Peyer's patch (tissue), 4 donors: ENCODE data around the gene PDGFD. TPM values are rescaled to one million over a fixed set of nuclear protein-coding genes. Genes with fewer than 3 reads are reported as not detected.

Experiments used
- DNase-seq, 3 donors: peaks; one replicate each; pipeline ENCODE4 v3.0.0-alpha.2; 2017 to 2019
- H3K27ac ChIP-seq, 4 donors: fragments of 200-600 bp; sonication (generic); one replicate each; pipeline ENCODE4 v1.5.1; 2016 to 2019
- H3K27me3 ChIP-seq, 2 donors: fragments of 200-600 bp; sonication (generic); one replicate each; pipeline ENCODE4 v1.5.1; 2019
- H3K36me3 ChIP-seq, 3 donors: fragments of 200-600 bp; sonication (generic); one replicate each; pipeline ENCODE4 v1.5.1; 2016 to 2019
- H3K4me1 ChIP-seq, 4 donors: fragments of 200-600 bp; sonication (generic); one replicate each; pipeline ENCODE4 v1.5.1; 2016 to 2019
- H3K4me3 ChIP-seq, 4 donors: fragments of 200-600 bp; sonication (generic); 1 replicate in 3 of 4; 2 replicates in 1 of 4; pipeline ENCODE4 v1.5.1; 2016 to 2019; ENCODE audit warnings: mild to moderate bottlenecking in 1 of 4
- H3K9me3 ChIP-seq, 4 donors: fragments of 200-600 bp; sonication (generic); one replicate each; pipeline ENCODE4 v1.5.1; 2016 to 2019; ENCODE audit warnings: mild to moderate bottlenecking in 1 of 4
- CTCF ChIP-seq, 6 experiments: fragments of 450-650 bp in 4 of 6; fragments of 200-600 bp in 2 of 6; sonication (generic) in 1 of 6; IDR thresholded peaks; one replicate each; pipeline ENCODE4 v1.5.1; 2017 to 2019; ENCODE audit warnings: antibody characterized with exemption in 6 of 6, mild to moderate bottlenecking in 3 of 6, moderate library complexity in 1 of 6
- POLR2A ChIP-seq, 2 donors: fragments of 450-650 bp; IDR thresholded peaks; one replicate each; pipeline ENCODE4 v1.5.1; 2017; ENCODE audit warnings: antibody characterized with exemption in 2 of 2, mild to moderate bottlenecking in 2 of 2, moderate library complexity in 2 of 2
- total RNA-seq, 4 donors: library from RNA; depleted of rRNA; stranded (reverse); fragments of >200 nt; gene quantifications; one replicate each; pipeline ENCODE4 v1.1.0, GENCODE V29; 2016

PDGFD gene
- total RNA-seq, 4 donors from 2014 or later: 0.83 to 1.9 (median 1.7) TPM

- H3K4me3 ChIP-seq: no peak overlapping the region
- DNase-seq: no peak
- TF ChIP-seq POLR2A (IDR thresholded peaks at IDR 0.05): no peak
- no peak for TF ChIP-seq CTCF (IDR thresholded peaks at IDR 0.05)
- no peaks in the 10 kb centered on the region for H3K36me3 ChIP-seq
- no peaks in the 10 kb centered on the region for H3K4me1 ChIP-seq
- H3K9me3 ChIP-seq: no peaks in the 10 kb centered on the region
- no peak overlapping the region for H3K27ac ChIP-seq
- no peaks in the 10 kb centered on the region for H3K27me3 ChIP-seq
Observed at GRCh38 chr11:103960108-103960507, 203.8 kb downstream of the PDGFD start.

- DNase-seq: no peak
- Histone ChIP-seq H3K4me1 (no peaks in the 10 kb centered on the region), H3K4me3 (no peak overlapping the region), H3K27ac (no peak overlapping the region), H3K36me3 (no peaks in the 10 kb centered on the region), H3K27me3 (no peaks in the 10 kb centered on the region), H3K9me3 (no peaks in the 10 kb centered on the region)
- no peak for TF ChIP-seq POLR2A (IDR thresholded peaks at IDR 0.05)
- no peak for TF ChIP-seq CTCF (IDR thresholded peaks at IDR 0.05)
Observed at GRCh38 chr11:103959279-103959942, 204.5 kb downstream of the PDGFD start.

- H3K4me3 ChIP-seq: no peak overlapping the region
- H3K9me3 ChIP-seq: no peaks in the 10 kb centered on the region
- TF ChIP-seq CTCF (IDR thresholded peaks at IDR 0.05) (no peak), POLR2A (IDR thresholded peaks at IDR 0.05) (no peak)
- no peaks in the 10 kb centered on the region for H3K4me1 ChIP-seq
- no peak for DNase-seq
- H3K36me3 ChIP-seq: no peaks in the 10 kb centered on the region
- H3K27ac ChIP-seq: no peak overlapping the region
- H3K27me3 ChIP-seq: no peaks in the 10 kb centered on the region
Observed at GRCh38 chr11:103958475-103959215, 205.3 kb downstream of the PDGFD start.

- Histone ChIP-seq H3K36me3 (no peaks in the 10 kb centered on the region), H3K4me1 (no peaks in the 10 kb centered on the region), H3K27ac (no peak overlapping the region), H3K27me3 (no peaks in the 10 kb centered on the region), H3K9me3 (no peaks in the 10 kb centered on the region), H3K4me3 (no peak overlapping the region)
- no peak for TF ChIP-seq POLR2A (IDR thresholded peaks at IDR 0.05)
- TF ChIP-seq CTCF (IDR thresholded peaks at IDR 0.05): no peak
- no peak for DNase-seq
Observed at GRCh38 chr11:103953797-103954486, 210.0 kb downstream of the PDGFD start.

DNA sequence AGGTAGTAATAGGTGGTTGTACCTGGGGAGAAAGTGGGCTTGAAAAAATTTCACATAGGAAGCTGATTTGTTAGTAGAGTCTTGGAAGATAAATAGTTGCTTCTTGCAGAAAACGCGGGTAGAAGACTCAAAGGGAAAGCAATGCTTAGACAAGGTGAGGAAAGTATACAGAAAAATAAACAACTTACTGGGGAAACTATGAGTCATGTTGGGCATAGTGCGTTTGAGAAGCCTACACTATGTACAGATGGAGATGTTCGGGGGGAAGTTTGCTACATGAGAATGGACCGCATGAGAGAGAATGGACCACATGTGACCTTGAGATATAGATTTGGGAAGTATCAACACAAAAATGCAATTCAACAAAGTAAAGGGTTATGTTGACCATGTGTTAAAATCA, 214.2 kb downstream of the PDGFD start:
- TF ChIP-seq CTCF (IDR thresholded peaks at IDR 0.05): no peak
- no peak for TF ChIP-seq POLR2A (IDR thresholded peaks at IDR 0.05)
- no peak for DNase-seq
- Histone ChIP-seq H3K27ac (no peak overlapping the region), H3K4me1 (no peaks in the 10 kb centered on the region), H3K4me3 (no peak overlapping the region), H3K9me3 (no peaks in the 10 kb centered on the region), H3K27me3 (no peaks in the 10 kb centered on the region), H3K36me3 (no peaks in the 10 kb centered on the region)
